ENCODE measurements around the gene KCNH2. TPM values are rescaled to one million over a fixed set of nuclear protein-coding genes. Genes with fewer than 3 reads are reported as not detected.
A peak's percentile ranks its signal among the peaks of the same experiment; 100 is the strongest.

The KCNH2 gene
- total and polyA plus RNA-seq, 11 donors = 58.1 to 185 (median 104) TPM

DNA sequence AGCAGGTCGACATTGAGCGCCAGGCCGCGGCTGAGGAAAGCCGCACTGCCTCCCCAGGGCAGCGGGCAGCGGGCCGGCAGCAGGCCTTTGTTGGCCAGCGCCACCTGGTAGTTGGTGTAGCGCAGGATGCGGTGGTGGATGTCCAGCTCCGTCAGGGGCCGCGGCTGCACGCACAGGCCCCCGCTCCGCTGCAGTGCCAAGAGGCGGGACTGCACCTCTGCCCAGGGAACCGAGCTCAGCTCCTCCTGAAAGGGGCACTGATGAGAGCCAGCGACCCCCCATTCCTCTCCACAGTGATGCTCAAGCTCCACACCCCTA lies 41.0 kb upstream of the KCNH2 start:
- Histone ChIP-seq H3K4me3 (peak overlapping the region in 7 of 12 donors; percentile 17 to 40 (median 32)), H3K27me3 (peaks cover 3 to 43% (median 19%) of the 10 kb centered on the region in 9 donors), H3K27ac (no peak overlapping the region), H3K9me3 (no peaks in the 10 kb centered on the region), H3K36me3 (peaks cover 0 to under 1% (median 0%) of the 10 kb centered on the region in 9 donors), H3K4me1 (peaks cover 0 to 25% (median 13%) of the 10 kb centered on the region in 12 donors)
- ATAC-seq = no peak
- DNase-seq = no peak
- no peak for TF ChIP-seq POLR2A (IDR thresholded peaks at IDR 0.05)
- TF ChIP-seq, protein P1, sequence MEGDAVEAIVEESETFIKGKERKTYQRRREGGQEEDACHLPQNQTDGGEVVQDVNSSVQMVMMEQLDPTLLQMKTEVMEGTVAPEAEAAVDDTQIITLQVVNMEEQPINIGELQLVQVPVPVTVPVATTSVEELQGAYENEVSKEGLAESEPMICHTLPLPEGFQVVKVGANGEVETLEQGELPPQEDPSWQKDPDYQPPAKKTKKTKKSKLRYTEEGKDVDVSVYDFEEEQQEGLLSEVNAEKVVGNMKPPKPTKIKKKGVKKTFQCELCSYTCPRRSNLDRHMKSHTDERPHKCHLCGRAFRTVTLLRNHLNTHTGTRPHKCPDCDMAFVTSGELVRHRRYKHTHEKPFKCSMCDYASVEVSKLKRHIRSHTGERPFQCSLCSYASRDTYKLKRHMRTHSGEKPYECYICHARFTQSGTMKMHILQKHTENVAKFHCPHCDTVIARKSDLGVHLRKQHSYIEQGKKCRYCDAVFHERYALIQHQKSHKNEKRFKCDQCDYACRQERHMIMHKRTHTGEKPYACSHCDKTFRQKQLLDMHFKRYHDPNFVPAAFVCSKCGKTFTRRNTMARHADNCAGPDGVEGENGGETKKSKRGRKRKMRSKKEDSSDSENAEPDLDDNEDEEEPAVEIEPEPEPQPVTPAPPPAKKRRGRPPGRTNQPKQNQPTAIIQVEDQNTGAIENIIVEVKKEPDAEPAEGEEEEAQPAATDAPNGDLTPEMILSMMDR (IDR thresholded peaks at IDR 0.05) = no peak
- WGBS, 4 donors = 26 to 56% (median 31%) methylated on average over 13 to 20 of the region's 20 CpGs
- intact Hi-C loops (cut with DNase I) = loop anchor here in 1 of 10 donors (5.0 kb wide), 1 partner anchor 93 kb away; no protein-coding TSS in a partner anchor

DNA sequence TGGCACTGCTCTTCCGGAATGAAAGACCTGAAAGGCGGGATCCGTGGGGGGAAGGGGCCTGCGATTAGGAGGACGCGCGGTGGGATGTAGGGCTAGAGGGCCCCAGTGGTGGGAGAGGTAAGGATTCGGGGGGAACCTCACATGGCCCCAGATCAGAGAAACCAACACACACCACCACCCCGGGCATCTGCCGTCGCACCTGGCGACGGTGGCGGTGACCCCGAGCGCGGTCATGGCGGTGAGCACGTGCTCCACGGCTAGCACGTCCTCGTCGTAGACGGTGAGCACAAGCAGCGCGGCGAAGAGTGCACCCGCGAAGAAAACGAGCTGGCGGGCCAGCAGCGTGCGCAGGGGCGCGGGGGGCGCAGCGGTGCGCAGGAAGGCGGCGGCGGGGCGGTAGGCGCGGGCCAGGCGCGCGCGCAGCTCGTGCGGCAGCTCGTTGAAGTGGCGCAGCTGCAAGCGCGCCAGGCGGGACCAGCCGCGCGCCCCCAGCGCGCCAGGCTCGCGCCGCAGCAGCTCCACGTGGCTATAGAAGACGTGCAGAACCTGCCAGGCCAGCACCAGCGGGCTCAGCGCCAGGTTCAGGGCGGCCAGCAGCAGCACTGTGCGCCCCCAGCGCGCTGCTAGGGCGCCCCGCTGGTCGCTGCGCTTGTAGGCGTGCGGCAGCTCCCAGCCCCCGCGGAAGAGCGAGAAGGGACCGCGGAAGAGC lies 40.5 kb upstream of the KCNH2 start:
- H3K27me3 ChIP-seq = peaks cover 3 to 48% (median 21%) of the 10 kb centered on the region in 9 donors
- H3K4me1 ChIP-seq = peaks cover 0 to 30% (median 15%) of the 10 kb centered on the region in 12 donors
- ATAC-seq (peak in 2 of 4 donors; percentile 8 to 16), DNase-seq (no peak)
- peaks cover 0 to 3% (median 0%) of the 10 kb centered on the region in 9 donors for H3K36me3 ChIP-seq
- H3K9me3 ChIP-seq = no peaks in the 10 kb centered on the region
- 0 to 2% (median 1%) methylated on average over 52 to 82 of the region's 82 CpGs for WGBS, 4 donors
- intact Hi-C loops (cut with DNase I) = loop anchor here in 1 of 10 donors (5.0 kb wide), 1 partner anchor 94 kb away; no protein-coding TSS in a partner anchor
- no peak overlapping the region for H3K27ac ChIP-seq
- H3K4me3 ChIP-seq = peak overlapping the region in 9 of 12 donors; percentile 10 to 40 (median 24)
- TF ChIP-seq, protein P1 (IDR thresholded peaks at IDR 0.05) = peak in 2 of 12 donors; percentile 7 to 28
- TF ChIP-seq POLR2A (IDR thresholded peaks at IDR 0.05) = no peak

DNA sequence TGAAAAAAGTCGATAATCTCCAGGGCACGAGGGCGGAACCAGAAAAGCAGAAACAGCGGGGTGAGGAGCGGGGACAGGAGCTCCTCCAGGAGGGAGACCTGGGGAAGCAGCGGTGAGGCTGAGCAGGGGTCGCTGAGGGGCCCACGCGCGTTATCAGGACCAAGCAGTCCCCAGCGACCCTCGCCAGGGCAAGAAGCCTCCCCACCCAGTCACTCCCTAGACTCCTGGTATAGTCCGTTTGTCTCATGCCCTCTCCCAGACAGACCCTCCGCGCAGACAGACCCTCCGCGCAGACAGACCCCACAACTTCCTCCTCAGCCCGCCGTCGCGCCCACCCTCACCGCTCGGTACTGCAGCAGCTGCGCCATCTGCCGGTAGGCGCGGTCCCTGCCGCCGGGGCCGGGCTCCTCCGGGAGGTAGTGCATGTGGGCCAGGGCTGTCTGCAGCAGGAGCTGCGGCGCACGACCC lies 39.9 kb upstream of the KCNH2 start:
- Histone ChIP-seq H3K4me1 (peaks cover 0 to 36% (median 19%) of the 10 kb centered on the region in 12 donors), H3K27me3 (peaks cover 3 to 52% (median 25%) of the 10 kb centered on the region in 9 donors), H3K4me3 (peak overlapping the region in 8 of 12 donors; percentile 10 to 40 (median 26)), H3K9me3 (no peaks in the 10 kb centered on the region), H3K36me3 (peaks cover 0 to 3% (median 0%) of the 10 kb centered on the region in 9 donors), H3K27ac (no peak overlapping the region)
- intact Hi-C loops (cut with DNase I) = loop anchor here in 1 of 10 donors (5.0 kb wide), 1 partner anchor 94 kb away; no protein-coding TSS in a partner anchor
- peak in 3 of 4 donors; percentile 61 to 70 (median 70) for ATAC-seq
- 3 to 14% (median 6%) methylated on average over 11 to 34 of the region's 34 CpGs for WGBS, 4 donors
- TF ChIP-seq, protein P1 (IDR thresholded peaks at IDR 0.05) = peak; percentile 85 to 98 (median 90)
- no peak for TF ChIP-seq POLR2A (IDR thresholded peaks at IDR 0.05)
- peak in 4 of 5 donors; percentile 59 to 88 (median 71) for DNase-seq

DNA sequence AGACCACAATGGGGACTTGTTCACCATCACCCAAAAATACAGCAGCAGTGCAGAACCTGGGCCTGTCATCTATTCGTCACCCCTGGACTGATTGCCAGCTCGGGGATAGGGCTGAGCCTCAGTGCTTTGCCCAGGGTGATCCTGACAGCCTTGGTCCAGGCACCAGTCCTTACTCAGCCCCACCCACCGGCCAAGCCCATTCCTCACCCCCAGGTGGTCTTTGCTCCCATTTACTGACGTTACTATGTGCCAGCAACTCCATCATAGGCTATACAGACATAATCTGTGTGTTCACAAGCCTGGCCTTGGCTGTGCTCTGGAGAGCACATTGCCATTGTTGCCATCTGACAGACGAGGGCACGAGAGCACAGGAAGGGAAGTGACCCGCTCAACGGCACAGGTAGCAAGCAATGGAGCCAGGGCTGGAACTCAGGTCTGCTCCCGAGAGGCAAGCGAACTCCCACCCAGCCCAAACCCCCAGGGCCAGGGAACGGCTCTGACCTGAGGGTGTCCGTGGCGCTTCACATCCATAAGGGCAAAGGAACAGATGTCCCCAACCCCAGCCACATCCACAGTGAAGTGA lies 39.3 kb upstream of the KCNH2 start:
- TF ChIP-seq, protein P1 (IDR thresholded peaks at IDR 0.05) = no peak
- DNase-seq = no peak
- intact Hi-C loops (cut with DNase I) = loop anchor here in 1 of 10 donors (5.0 kb wide), 1 partner anchor 95 kb away; no protein-coding TSS in a partner anchor
- Histone ChIP-seq H3K4me3 (no peak overlapping the region), H3K36me3 (peaks cover 0 to 6% (median 0%) of the 10 kb centered on the region in 9 donors), H3K9me3 (no peaks in the 10 kb centered on the region), H3K4me1 (peaks cover 0 to 41% (median 21%) of the 10 kb centered on the region in 12 donors), H3K27me3 (peaks cover 3 to 48% (median 25%) of the 10 kb centered on the region in 9 donors), H3K27ac (no peak overlapping the region)
- ATAC-seq = no peak
- WGBS, 4 donors = 45 to 61% (median 50%) methylated on average over 11 to 13 of the region's 13 CpGs
